ENCODE measurements around the gene ADPRS. TPM values are rescaled to one million over a fixed set of nuclear protein-coding genes. Genes with fewer than 3 reads are reported as not detected.

Gene ADPRS
- total and polyA plus RNA-seq, 9 of the 15 experiments (the other 6 are each of a cell fraction or from before 2014, with no cell fraction given): 5.9 to 40.0 (median 27.4) TPM

GRCh38 chr1:36125129-36125991, 36.7 kb downstream of the ADPRS start, which contains the start of gene COL8A2:
COL8A2 (minus strand) TSS chr1:36125222; CDS start chr1:36100242, 24,980 bp downstream.
- DNase-seq (ENCODE audit: extremely low read depth in 1 of 4, low spot score in 3 of 4): peak in 2 of 4 experiments; percentile 91
- WGBS (ENCODE audit: insufficient coverage, low coverage, missing lambda C conversion rate): 40% methylated on average over 27 of the region's 77 CpGs
- TF ChIP-seq USF1 (CRISPR knock-in tag; IDR thresholded peaks at IDR 0.05): peak; percentile 76
- TF ChIP-seq MAX (CRISPR knock-in tag; IDR thresholded peaks at IDR 0.05): peak; percentile 57; the same call in 1 of the 2 replicates
- TF ChIP-seq TAL1 (IDR thresholded peaks at IDR 0.05): no peak
- 0 out of 2 replicates have a peak, but pooled peaks have one; percentile 32 for TF ChIP-seq L3MBTL2 (IDR thresholded peaks at IDR 0.05)
- peak; percentile 80 for TF ChIP-seq TFE3 (CRISPR knock-in tag; IDR thresholded peaks at IDR 0.05)
- TF ChIP-seq ZNF431 (CRISPR knock-in tag; IDR thresholded peaks at IDR 0.05): no peak
- TF ChIP-seq CBFA2T2 (conservative IDR thresholded peaks at IDR 0.05): peak; percentile 41
- TF ChIP-seq USF2 (CRISPR knock-in tag; IDR thresholded peaks at IDR 0.05): peak; percentile 65
- no peak for TF ChIP-seq HNRNPL (IDR thresholded peaks at IDR 0.05; ENCODE audit: low read depth, low read length)
- TF ChIP-seq EGR1 (conservative IDR thresholded peaks at IDR 0.05): 0 out of 2 replicates have a peak, but pooled peaks have one; percentile 24
- TF ChIP-seq ZBTB33 (CRISPR knock-in tag; IDR thresholded peaks at IDR 0.05): 0 out of 2 replicates have a peak, but pooled peaks have one; percentile 16
- TF ChIP-seq TOE1 (IDR thresholded peaks at IDR 0.05; ENCODE audit: borderline replicate concordance): peak; percentile 67; the same call in 1 of the 2 replicates
- no peak for TF ChIP-seq TOE1 (CRISPR knock-in tag; IDR thresholded peaks at IDR 0.05; ENCODE audit: borderline replicate concordance, low read depth)
- no peak for TF ChIP-seq NFYB (IDR thresholded peaks at IDR 0.05; ENCODE audit: extremely low read depth, insufficient read length)
- TF ChIP-seq ZNF511 (CRISPR knock-in tag; IDR thresholded peaks at IDR 0.05): peak; percentile 53; the same call in 1 of the 2 replicates

More at GRCh38 chr1:36125129-36125991, 36.7 kb downstream of the ADPRS start, which contains the start of gene COL8A2:
- no TSS peak for BruUV-seq (replicated peaks)
- in situ Hi-C loops (cut with MboI) (no loop called here), intact Hi-C loops (cut with micrococcal nuclease) (no loop called here)
- H2AFZ ChIP-seq (ENCODE audit: low read depth, low read length): peak within 1 kb of the TSS; percentile 65
- no peak for FAIRE-seq
- no peaks in the 10 kb centered on the region for H3K9me1 ChIP-seq (ENCODE audit: control insufficient read depth, insufficient read depth, low read length)
- ChIA-PET POLR2A (no interaction called here), CTCF (ENCODE audit: low intra/inter-chr PET ratio) (interaction anchor here (1.3 kb wide), 1 partner anchor 26 kb away, joined by 5 read pairs; no protein-coding TSS in a partner anchor)
- H3K36me3 ChIP-seq (ENCODE audit: control insufficient read depth, insufficient read depth, low read length): no peaks in the 10 kb centered on the region
- peaks cover 0 to 10% of the 10 kb centered on the region in 2 experiments; a peak in 1 of 5 replicates for H3K27me3 ChIP-seq (ENCODE audit: control insufficient read depth in 2 of 2, insufficient read depth in 2 of 2, low read length in 2 of 2)
- peaks cover 16 to 42% of the 10 kb centered on the region in 2 experiments for H3K4me1 ChIP-seq (replicated peaks in 1 of 2; ENCODE audit: control insufficient read depth in 2 of 2, insufficient read depth in 2 of 2, low read length in 2 of 2)
- H3K79me2 ChIP-seq (ENCODE audit: control insufficient read depth, insufficient read depth, low read length): no peaks in the 10 kb centered on the region
- peak; percentile 10 for ATAC-seq
- H3K4me2 ChIP-seq (ENCODE audit: insufficient read depth, low read length): no peak within 1 kb of the TSS
- H4K20me1 ChIP-seq (replicated peaks; ENCODE audit: control insufficient read depth, insufficient read depth, low read length): no peaks in the 10 kb centered on the region
- H3K9ac ChIP-seq (ENCODE audit: insufficient read depth in 1 of 2, low read depth in 2 of 2, low read length in 2 of 2): peak within 1 kb of the TSS in 1 of 2 experiments; percentile 88; a peak in 2 of 4 replicates
- no peak within 1 kb of the TSS for H3K4me3 ChIP-seq
- H3K27ac ChIP-seq (ENCODE audit: extremely low read depth, low read depth, low read length): no peak within 1 kb of the TSS
- no peaks in the 10 kb centered on the region for H3K9me3 ChIP-seq (replicated peaks; ENCODE audit: control insufficient read depth, insufficient read depth, low read depth, low read length)
